ENCODE measurements around the gene PTTG1. TPM values are rescaled to one million over a fixed set of nuclear protein-coding genes. Genes with fewer than 3 reads are reported as not detected.

The PTTG1 gene
- total and polyA plus RNA-seq, 4 experiments from 2014 or later, result 9.2 to 20.2 (median 15.8) TPM

DNA sequence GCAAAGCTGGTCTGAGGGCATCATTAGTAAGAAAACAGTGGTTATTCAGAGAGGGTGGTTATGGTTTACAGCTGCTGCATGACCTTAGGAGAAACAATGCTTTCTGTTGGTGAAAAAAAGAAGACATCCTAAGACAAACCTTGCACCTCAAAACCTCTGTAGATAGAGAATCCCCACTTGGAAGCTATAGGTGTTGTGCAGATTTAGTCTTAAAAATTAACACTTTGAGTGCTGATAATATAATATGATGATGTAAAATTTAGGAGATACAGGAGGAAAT is 1.4 kb upstream of the PTTG1 start:
- DNase-seq, result no peak
- Mint-ChIP-seq H3K9me3 (peaks cover 0 to 2% (median 0%) of the 10 kb centered on the region in 8 donors), H3K4me3 (peak overlapping the region; percentile 9 to 96 (median 61)), H3K27me3 (no peaks in the 10 kb centered on the region), H3K27ac (peak overlapping the region in 6 of 7 donors; percentile 83 to 99 (median 96)), H3K4me1 (peaks cover 59 to 94% (median 73%) of the 10 kb centered on the region in 4 donors), H3K36me3 (peaks cover 10 to 19% of the 10 kb centered on the region in 2 donors)
- Histone ChIP-seq H3K4me1 (ENCODE audit: insufficient read depth, low read length) (peaks cover 76% of the 10 kb centered on the region), H3K4me3 (ENCODE audit: low read length in 2 of 2) (no peak overlapping the region), H3K27me3 (ENCODE audit: insufficient read depth, low read length) (no peaks in the 10 kb centered on the region), H3K36me3 (ENCODE audit: insufficient read depth, low read length) (peaks cover 1% of the 10 kb centered on the region), H3K9me3 (ENCODE audit: control insufficient read depth in 1 of 2, low read length in 2 of 2) (no peaks in the 10 kb centered on the region), H3K27ac (ENCODE audit: low read depth, low read length) (no peak overlapping the region)
- ChIA-PET CTCF (ENCODE audit: partially characterized antibody) (interaction anchor here (16.2 kb wide), 1 partner anchor 20 kb away, joined by 239 read pairs; no protein-coding TSS in a partner anchor), POLR2A (ENCODE audit: partially characterized antibody) (interaction anchor here (1.2 to 4.1 kb wide), 3 partner anchors 19 to 53 kb away, joined by 4 to 32 read pairs (median 25); no protein-coding TSS in a partner anchor)
- intact Hi-C loops (cut with micrococcal nuclease), result loop anchor here (5.0 kb wide), 2 partner anchors 47 to 87 kb away; no protein-coding TSS in a partner anchor

DNA sequence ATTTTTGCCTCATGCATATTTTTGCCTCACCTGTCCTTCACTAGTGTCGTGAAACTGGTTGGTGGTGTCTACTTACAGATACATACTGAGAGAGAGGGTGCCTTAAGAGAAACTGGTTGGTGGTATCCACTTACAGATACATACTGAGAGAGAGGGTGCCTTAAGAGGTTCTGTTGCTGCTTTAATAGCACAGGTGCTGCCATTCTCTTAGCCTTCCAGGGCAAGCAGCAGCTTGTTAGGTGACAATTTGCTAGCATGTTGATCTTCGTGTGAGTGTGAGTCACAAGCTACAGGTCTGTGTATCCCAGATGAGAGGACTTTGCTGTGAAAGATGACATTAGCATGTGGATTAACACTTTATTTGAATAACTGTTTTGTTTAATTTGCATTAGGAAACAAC is 1.4 kb downstream of the PTTG1 start:
- Mint-ChIP-seq H3K9me3 (peaks cover 0 to 2% (median 0%) of the 10 kb centered on the region in 8 donors), H3K27ac (peak overlapping the region; percentile 86 to 99 (median 97)), H3K4me3 (peak overlapping the region; percentile 10 to 98 (median 96)), H3K27me3 (no peaks in the 10 kb centered on the region), H3K36me3 (peaks cover 0 to 13% of the 10 kb centered on the region in 2 donors), H3K4me1 (peaks cover 43 to 71% (median 60%) of the 10 kb centered on the region in 4 donors)
- intact Hi-C loops (cut with micrococcal nuclease), result loop anchor here (5.0 kb wide), 2 partner anchors 44 to 84 kb away; no protein-coding TSS in a partner anchor
- DNase-seq, result peak in 3 of 5 donors; percentile 4 to 40 (median 6)
- Histone ChIP-seq H3K4me3 (ENCODE audit: low read length in 2 of 2) (peak overlapping the region in 1 of 2 donors; percentile 68), H3K9me3 (ENCODE audit: control insufficient read depth in 1 of 2, low read length in 2 of 2) (no peaks in the 10 kb centered on the region), H3K4me1 (ENCODE audit: insufficient read depth, low read length) (peaks cover 65% of the 10 kb centered on the region), H3K36me3 (ENCODE audit: insufficient read depth, low read length) (no peaks in the 10 kb centered on the region), H3K27me3 (ENCODE audit: insufficient read depth, low read length) (no peaks in the 10 kb centered on the region), H3K27ac (ENCODE audit: low read depth, low read length) (peak overlapping the region; percentile 62)
- POLR2A ChIA-PET (ENCODE audit: partially characterized antibody), result interaction anchor here (1.5 to 3.2 kb wide), 4 partner anchors 13 to 52 kb away, joined by 4 to 16 read pairs (median 4); partner anchors contain the start of gene FAM200C
- CTCF ChIA-PET (ENCODE audit: partially characterized antibody), result interaction anchor here (16.2 kb wide), 1 partner anchor 17 kb away, joined by 239 read pairs; no protein-coding TSS in a partner anchor

DNA sequence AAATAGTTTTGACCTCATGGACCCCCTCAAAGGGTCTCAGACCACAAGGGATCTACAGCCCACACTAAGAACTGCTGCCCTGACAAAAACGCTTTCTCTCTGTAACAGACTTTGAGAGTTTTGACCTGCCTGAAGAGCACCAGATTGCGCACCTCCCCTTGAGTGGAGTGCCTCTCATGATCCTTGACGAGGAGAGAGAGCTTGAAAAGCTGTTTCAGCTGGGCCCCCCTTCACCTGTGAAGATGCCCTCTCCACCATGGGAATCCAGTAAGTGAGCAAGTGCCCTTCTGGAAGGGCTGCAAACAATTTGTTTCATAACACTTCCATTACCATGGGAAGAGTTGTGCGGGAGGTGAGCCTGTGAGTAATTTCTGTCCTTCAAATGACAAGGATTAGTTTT is 6.0 kb downstream of the PTTG1 start:
- Mint-ChIP-seq H3K4me3 (no peak overlapping the region), H3K9me3 (no peaks in the 10 kb centered on the region), H3K27ac (no peak overlapping the region), H3K4me1 (peaks cover 28 to 32% (median 30%) of the 10 kb centered on the region in 4 donors), H3K27me3 (no peaks in the 10 kb centered on the region), H3K36me3 (peaks cover 5 to 10% of the 10 kb centered on the region in 2 donors)
- H3K4me1 ChIP-seq (ENCODE audit: insufficient read depth, low read length), result peaks cover 40% of the 10 kb centered on the region
- no peaks in the 10 kb centered on the region for H3K36me3 ChIP-seq (ENCODE audit: insufficient read depth, low read length)
- no peak overlapping the region for H3K4me3 ChIP-seq (ENCODE audit: low read length in 2 of 2)
- DNase-seq, result no peak
- H3K27me3 ChIP-seq (ENCODE audit: insufficient read depth, low read length), result no peaks in the 10 kb centered on the region
- ChIA-PET POLR2A (ENCODE audit: partially characterized antibody) (no interaction called here), CTCF (ENCODE audit: partially characterized antibody) (interaction anchor here (16.2 kb wide), 1 partner anchor 12 kb away, joined by 239 read pairs; no protein-coding TSS in a partner anchor)
- intact Hi-C loops (cut with micrococcal nuclease), result no loop called here
- H3K27ac ChIP-seq (ENCODE audit: low read depth, low read length), result no peak overlapping the region
- no peaks in the 10 kb centered on the region for H3K9me3 ChIP-seq (ENCODE audit: control insufficient read depth in 1 of 2, low read length in 2 of 2)

DNA sequence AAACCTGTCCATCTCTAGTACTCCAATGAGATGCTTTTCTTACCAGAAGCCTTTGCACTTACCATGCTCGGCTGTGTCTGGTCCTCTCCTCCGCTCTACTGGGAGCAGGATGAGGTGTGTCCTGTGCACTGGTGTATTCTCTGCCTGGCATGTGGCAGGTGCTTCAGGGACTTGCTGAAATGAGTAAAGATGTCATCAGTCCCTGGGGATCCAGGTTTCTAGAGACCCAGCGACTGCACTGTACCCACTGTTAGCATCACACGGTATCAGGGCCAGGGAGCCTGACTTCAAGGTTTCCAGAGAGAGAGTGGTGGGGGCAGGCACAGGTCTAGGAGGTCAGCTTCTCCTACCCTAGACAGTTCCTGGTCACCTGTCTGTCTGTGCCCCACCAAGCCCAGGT is 10.5 kb downstream of the PTTG1 start:
- Mint-ChIP-seq H3K27ac (no peak overlapping the region), H3K4me3 (no peak overlapping the region), H3K4me1 (no peaks in the 10 kb centered on the region), H3K36me3 (peaks cover 5 to 10% of the 10 kb centered on the region in 2 donors), H3K27me3 (peaks cover 7% of the 10 kb centered on the region in 2 donors), H3K9me3 (no peaks in the 10 kb centered on the region)
- no peaks in the 10 kb centered on the region for H3K36me3 ChIP-seq (ENCODE audit: insufficient read depth, low read length)
- no peaks in the 10 kb centered on the region for H3K9me3 ChIP-seq (ENCODE audit: control insufficient read depth in 1 of 2, low read length in 2 of 2)
- no peaks in the 10 kb centered on the region for H3K27me3 ChIP-seq (ENCODE audit: insufficient read depth, low read length)
- no peak overlapping the region for H3K4me3 ChIP-seq (ENCODE audit: low read length in 2 of 2)
- intact Hi-C loops (cut with micrococcal nuclease), result loop anchor here (10.0 kb wide), 2 partner anchors 243 to 1113 kb away; partner anchors contain the start of gene GABRB2
- CTCF ChIA-PET (ENCODE audit: partially characterized antibody), result no interaction called here
- no peak for DNase-seq
- POLR2A ChIA-PET (ENCODE audit: partially characterized antibody), result no interaction called here
- H3K4me1 ChIP-seq (ENCODE audit: insufficient read depth, low read length), result no peaks in the 10 kb centered on the region
- H3K27ac ChIP-seq (ENCODE audit: low read depth, low read length), result no peak overlapping the region

DNA sequence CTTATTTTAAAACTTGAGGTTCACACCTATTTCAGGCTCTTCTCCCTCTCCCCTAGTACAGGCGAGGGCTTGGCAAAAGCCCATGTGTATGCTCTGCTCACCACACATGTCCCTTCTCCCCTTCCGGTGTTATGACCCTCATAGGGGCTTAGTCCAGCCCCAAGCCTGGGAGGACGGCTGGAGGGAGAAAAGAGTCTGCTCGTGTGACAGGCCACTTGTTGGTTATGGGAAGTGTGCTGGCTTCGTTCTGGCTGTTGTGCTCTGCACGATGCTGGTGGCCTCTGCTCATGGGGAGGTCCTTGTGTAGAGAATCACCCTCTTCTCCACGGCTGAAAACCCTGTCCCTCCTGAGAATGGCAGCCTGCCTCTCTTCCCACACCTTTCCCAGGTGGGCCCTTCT is 11.1 kb downstream of the PTTG1 start:
- Mint-ChIP-seq H3K36me3 (peaks cover 5 to 10% of the 10 kb centered on the region in 2 donors), H3K27me3 (peaks cover 7% of the 10 kb centered on the region in 2 donors), H3K4me3 (no peak overlapping the region), H3K4me1 (no peaks in the 10 kb centered on the region), H3K9me3 (no peaks in the 10 kb centered on the region), H3K27ac (no peak overlapping the region)
- ChIA-PET CTCF (ENCODE audit: partially characterized antibody) (no interaction called here), POLR2A (ENCODE audit: partially characterized antibody) (no interaction called here)
- H3K27me3 ChIP-seq (ENCODE audit: insufficient read depth, low read length), result no peaks in the 10 kb centered on the region
- H3K4me1 ChIP-seq (ENCODE audit: insufficient read depth, low read length), result no peaks in the 10 kb centered on the region
- H3K9me3 ChIP-seq (ENCODE audit: control insufficient read depth in 1 of 2, low read length in 2 of 2), result no peaks in the 10 kb centered on the region
- no peak overlapping the region for H3K4me3 ChIP-seq (ENCODE audit: low read length in 2 of 2)
- intact Hi-C loops (cut with micrococcal nuclease), result loop anchor here (10.0 kb wide), 2 partner anchors 242 to 1112 kb away; partner anchors contain the start of gene GABRB2
- no peaks in the 10 kb centered on the region for H3K36me3 ChIP-seq (ENCODE audit: insufficient read depth, low read length)
- no peak for DNase-seq
- no peak overlapping the region for H3K27ac ChIP-seq (ENCODE audit: low read depth, low read length)

DNA sequence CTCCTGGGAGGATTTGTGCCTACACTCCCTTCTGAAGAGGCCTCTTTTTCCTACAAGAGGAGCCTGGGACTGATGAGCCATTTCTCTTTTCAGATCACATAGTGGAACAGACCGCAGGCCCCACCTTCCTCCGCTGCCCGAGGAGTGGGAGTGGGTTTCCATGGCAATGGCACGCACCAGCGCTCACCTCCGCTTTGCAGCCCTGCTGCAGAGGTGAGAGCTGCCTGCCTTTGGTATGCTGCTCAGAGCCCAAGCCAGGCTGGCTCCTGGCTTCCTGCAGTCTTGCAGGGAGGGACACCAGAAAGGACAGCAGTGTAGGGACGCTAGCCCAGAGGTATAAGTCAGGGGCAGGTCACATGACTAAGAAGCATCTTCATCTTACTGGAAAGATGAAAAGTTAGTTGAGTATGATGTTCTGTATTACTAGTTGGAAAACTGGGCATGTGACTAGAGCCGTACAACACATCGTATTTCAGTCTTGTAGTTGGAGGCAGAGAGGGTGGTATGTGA is 12.4 kb downstream of the PTTG1 start:
- Mint-ChIP-seq H3K27me3 (peaks cover 7% of the 10 kb centered on the region in 2 donors), H3K9me3 (no peaks in the 10 kb centered on the region), H3K4me3 (no peak overlapping the region), H3K27ac (peak overlapping the region in 1 of 7 donors; percentile 13), H3K36me3 (peaks cover 3% of the 10 kb centered on the region in 2 donors), H3K4me1 (peaks cover 2 to 9% (median 5%) of the 10 kb centered on the region in 4 donors)
- no peak for DNase-seq
- Histone ChIP-seq H3K4me3 (ENCODE audit: low read length in 2 of 2) (no peak overlapping the region), H3K27me3 (ENCODE audit: insufficient read depth, low read length) (no peaks in the 10 kb centered on the region), H3K36me3 (ENCODE audit: insufficient read depth, low read length) (no peaks in the 10 kb centered on the region), H3K9me3 (ENCODE audit: control insufficient read depth in 1 of 2, low read length in 2 of 2) (no peaks in the 10 kb centered on the region), H3K27ac (ENCODE audit: low read depth, low read length) (no peak overlapping the region), H3K4me1 (ENCODE audit: insufficient read depth, low read length) (no peaks in the 10 kb centered on the region)
- ChIA-PET POLR2A (ENCODE audit: partially characterized antibody) (no interaction called here), CTCF (ENCODE audit: partially characterized antibody) (no interaction called here)
- intact Hi-C loops (cut with micrococcal nuclease), result loop anchor here (10.0 kb wide), 2 partner anchors 241 to 1111 kb away; partner anchors contain the start of gene GABRB2

DNA sequence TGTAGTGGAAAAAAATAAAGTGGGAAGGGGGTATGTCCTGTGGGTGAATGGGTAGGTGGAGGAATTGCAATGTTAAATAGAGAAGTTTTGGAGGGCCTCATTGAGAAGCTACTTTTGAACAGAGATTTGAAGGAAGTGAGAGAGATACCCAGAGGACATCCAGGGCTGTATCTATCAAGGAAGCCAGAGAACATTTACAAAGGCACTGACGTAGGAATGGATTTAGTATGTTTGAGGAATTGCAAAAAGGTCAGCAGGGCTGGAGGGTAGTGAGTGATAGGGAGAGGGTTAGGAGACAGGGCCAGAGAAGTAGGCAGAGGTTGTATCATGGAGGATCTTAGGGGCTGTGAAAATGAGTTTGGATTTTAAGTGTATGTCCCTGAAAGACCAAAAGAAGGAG is 13.9 kb downstream of the PTTG1 start:
- no peak overlapping the region for H3K4me3 ChIP-seq (ENCODE audit: low read length in 2 of 2)
- H3K36me3 ChIP-seq (ENCODE audit: insufficient read depth, low read length), result no peaks in the 10 kb centered on the region
- H3K27me3 ChIP-seq (ENCODE audit: insufficient read depth, low read length), result no peaks in the 10 kb centered on the region
- Mint-ChIP-seq H3K27me3 (peaks cover 7% of the 10 kb centered on the region in 2 donors), H3K4me3 (no peak overlapping the region), H3K36me3 (peaks cover 0 to 2% of the 10 kb centered on the region in 2 donors), H3K27ac (no peak overlapping the region), H3K9me3 (no peaks in the 10 kb centered on the region), H3K4me1 (peaks cover 4 to 12% (median 7%) of the 10 kb centered on the region in 4 donors)
- H3K4me1 ChIP-seq (ENCODE audit: insufficient read depth, low read length), result no peaks in the 10 kb centered on the region
- intact Hi-C loops (cut with micrococcal nuclease), result loop anchor here (5.0 to 10.0 kb wide), 3 partner anchors 239 to 1257 kb away; partner anchors contain the start of gene GABRB2
- ChIA-PET POLR2A (ENCODE audit: partially characterized antibody) (interaction anchor here (0.7 kb wide), 1 partner anchor 13 kb away, joined by 4 read pairs; the partner anchor contains the start of gene PTTG1), CTCF (ENCODE audit: partially characterized antibody) (interaction anchor here (0.8 kb wide), 1 partner anchor 10 kb away, joined by 3 read pairs; no protein-coding TSS in a partner anchor)
- H3K27ac ChIP-seq (ENCODE audit: low read depth, low read length), result no peak overlapping the region
- DNase-seq, result no peak
- H3K9me3 ChIP-seq (ENCODE audit: control insufficient read depth in 1 of 2, low read length in 2 of 2), result no peaks in the 10 kb centered on the region

Data from CD4-positive, alpha-beta memory T cell (primary cell).